ENCODE measurements around the gene NSUN4.
"Not testable (repeated sequence)": the region's sequence is repeated elsewhere in the genome, so short reads cannot be mapped to it uniquely, and the experiment has no call there.

Gene NSUN4

DNA sequence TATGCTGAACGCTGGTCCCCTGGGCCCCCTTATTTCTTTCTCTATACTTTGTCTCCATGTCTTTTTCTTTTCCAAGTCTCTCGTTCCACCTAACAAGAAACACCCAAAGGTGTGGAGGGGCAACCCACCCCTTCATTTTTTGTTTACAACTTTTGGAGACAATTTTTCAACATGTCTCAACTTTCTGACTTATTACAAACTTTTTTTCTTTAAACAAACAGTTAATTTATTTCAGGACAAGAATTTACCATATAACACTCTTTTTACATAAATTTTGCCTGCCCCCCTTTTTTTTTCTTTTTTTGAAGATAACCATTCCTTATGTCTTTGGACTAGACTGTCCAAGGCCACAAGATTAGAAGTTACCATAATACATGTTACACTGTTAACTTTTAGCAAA is 10.2 kb upstream of the NSUN4 start:
- H3K36me3 ChIP-seq (ENCODE audit: control insufficient read depth in 1 of 2, insufficient read depth in 2 of 2, low read length in 2 of 2); H3K9me3 ChIP-seq (ENCODE audit: control insufficient read depth in 1 of 2, low read length in 2 of 2); H3K27me3 ChIP-seq (ENCODE audit: low read depth, low read length); H3K27ac ChIP-seq (ENCODE audit: low read length); H3K4me1 ChIP-seq (ENCODE audit: control insufficient read depth in 1 of 2, insufficient read depth in 2 of 2, low read length in 2 of 2); H3K4me3 ChIP-seq (ENCODE audit: low read depth in 1 of 2, low read length in 2 of 2): not testable (repeated sequence)

DNA sequence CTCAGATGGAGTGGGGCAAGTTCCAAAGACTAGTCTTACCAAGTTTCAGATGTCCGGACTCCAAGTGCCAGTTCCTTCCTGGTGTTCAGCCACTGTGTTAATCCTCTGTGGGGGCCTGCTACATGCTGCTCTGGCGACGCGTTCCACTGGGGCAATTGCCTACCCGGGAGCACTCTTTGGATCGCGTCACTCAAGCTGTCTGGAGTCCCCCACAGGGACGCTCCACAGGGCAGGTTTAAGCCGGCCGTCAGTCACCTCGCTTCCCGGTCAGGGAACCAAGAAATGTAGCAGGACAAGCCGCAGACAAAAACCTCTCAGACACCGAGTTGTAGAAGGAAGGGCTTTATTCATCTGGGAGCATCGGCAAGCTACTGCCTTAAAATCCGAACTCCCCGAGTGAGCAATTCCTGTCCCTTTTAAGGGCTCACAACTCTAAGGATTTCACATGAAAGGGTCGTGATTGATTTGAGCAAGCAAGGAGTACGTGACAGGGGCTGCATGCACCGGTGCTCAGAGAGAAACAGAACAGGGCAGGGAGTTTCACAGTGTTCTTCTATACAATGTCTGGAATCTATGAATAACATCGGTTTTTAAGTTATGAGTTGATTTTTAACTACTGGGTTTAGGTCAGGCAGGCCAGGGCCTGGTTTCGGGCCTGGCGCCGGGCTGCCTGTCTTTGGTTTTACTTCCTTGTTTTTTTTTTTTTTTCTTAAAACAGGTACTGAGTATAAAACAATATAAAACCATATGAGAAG is 8.6 kb upstream of the NSUN4 start:
- H3K27me3 ChIP-seq (ENCODE audit: low read depth, low read length); H3K36me3 ChIP-seq (ENCODE audit: control insufficient read depth in 1 of 2, insufficient read depth in 2 of 2, low read length in 2 of 2); H3K4me3 ChIP-seq (ENCODE audit: low read depth in 1 of 2, low read length in 2 of 2); H3K27ac ChIP-seq (ENCODE audit: low read length); H3K9me3 ChIP-seq (ENCODE audit: control insufficient read depth in 1 of 2, low read length in 2 of 2); H3K4me1 ChIP-seq (ENCODE audit: control insufficient read depth in 1 of 2, insufficient read depth in 2 of 2, low read length in 2 of 2): not testable (repeated sequence)

DNA sequence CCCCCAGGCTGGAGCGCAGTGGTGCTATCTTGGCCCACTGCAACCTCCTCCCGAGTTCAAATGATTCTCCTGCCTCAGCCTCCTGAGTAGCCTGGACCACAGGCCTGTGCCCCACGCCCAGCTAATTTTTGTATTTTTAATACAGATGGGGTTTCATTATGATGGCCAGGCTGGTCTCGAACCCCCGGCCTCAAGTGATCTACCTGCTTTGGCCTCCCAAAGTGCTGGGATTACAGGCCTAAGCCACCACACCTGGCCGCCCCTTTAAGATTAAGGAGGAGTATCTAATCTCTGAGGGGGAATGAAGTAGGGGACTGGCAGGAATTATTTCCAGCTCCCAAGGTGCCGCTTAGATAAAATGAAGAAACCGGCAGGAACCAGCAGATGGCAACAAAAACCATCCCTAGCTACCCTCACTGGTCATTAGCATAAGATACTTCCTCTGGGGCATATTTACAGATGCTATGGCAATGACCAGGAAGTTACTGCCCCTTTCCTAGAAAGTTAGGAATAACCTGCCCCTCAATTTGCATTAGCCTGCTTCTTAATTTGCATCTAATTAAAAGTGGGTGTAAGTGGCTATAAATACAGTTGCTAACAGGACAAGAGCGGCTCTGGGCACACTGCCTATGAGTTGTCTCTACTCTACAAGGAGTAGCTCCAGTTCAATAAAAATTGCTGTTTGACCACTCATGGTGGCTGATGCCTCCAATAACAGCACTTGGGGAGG is 7.1 kb upstream of the NSUN4 start:
- no peak overlapping the region for H3K4me3 ChIP-seq (ENCODE audit: low read depth in 1 of 2, low read length in 2 of 2)
- no peaks in the 10 kb centered on the region for H3K4me1 ChIP-seq (ENCODE audit: control insufficient read depth in 1 of 2, insufficient read depth in 2 of 2, low read length in 2 of 2)
- no peaks in the 10 kb centered on the region for H3K36me3 ChIP-seq (ENCODE audit: control insufficient read depth in 1 of 2, insufficient read depth in 2 of 2, low read length in 2 of 2)
- no peaks in the 10 kb centered on the region for H3K9me3 ChIP-seq (ENCODE audit: control insufficient read depth in 1 of 2, low read length in 2 of 2)
- no peak overlapping the region for H3K27ac ChIP-seq (ENCODE audit: low read length)
- no peaks in the 10 kb centered on the region for H3K27me3 ChIP-seq (ENCODE audit: low read depth, low read length)

DNA sequence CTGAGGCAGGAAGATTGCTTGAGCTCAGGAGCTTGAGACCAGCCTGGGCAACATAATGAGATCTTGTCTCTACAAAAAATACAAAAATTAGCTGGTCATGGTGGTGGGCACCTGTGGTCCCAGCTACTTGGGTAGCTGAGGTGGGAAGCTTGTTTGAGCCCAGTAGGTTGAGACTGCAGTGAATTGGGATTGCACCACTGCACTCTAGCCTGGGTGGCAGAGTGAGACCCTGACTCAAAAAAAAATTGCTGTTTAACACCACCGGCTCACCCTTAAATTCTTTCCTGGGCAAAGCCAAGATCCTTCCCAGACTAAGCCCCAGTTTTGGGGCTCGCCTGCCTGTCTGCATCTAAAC is 6.6 kb upstream of the NSUN4 start:
- no peaks in the 10 kb centered on the region for H3K27me3 ChIP-seq (ENCODE audit: low read depth, low read length)
- H3K27ac ChIP-seq (ENCODE audit: low read length): no peak overlapping the region
- no peaks in the 10 kb centered on the region for H3K36me3 ChIP-seq (ENCODE audit: control insufficient read depth in 1 of 2, insufficient read depth in 2 of 2, low read length in 2 of 2)
- H3K9me3 ChIP-seq (ENCODE audit: control insufficient read depth in 1 of 2, low read length in 2 of 2): no peaks in the 10 kb centered on the region
- no peak overlapping the region for H3K4me3 ChIP-seq (ENCODE audit: low read depth in 1 of 2, low read length in 2 of 2)
- no peaks in the 10 kb centered on the region for H3K4me1 ChIP-seq (ENCODE audit: control insufficient read depth in 1 of 2, insufficient read depth in 2 of 2, low read length in 2 of 2)

DNA sequence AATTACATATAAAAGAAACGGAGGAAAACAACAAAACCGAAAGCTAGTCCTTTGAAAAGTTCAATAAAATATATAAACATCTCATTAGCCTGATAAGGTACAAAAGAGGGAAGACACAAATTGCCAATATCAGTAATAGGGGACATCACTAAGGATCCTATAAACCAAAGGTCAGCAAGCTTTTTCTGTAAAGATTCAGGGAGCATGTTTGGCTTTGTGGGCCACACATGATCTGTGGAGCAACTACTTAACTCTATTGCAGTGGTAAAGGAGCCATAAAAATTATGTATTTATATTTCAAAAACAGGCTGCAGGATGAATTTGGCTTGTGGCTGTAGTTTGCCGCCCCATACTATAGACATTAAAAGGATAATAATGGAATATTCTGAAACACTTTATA is 5.5 kb upstream of the NSUN4 start:
- H3K27me3 ChIP-seq (ENCODE audit: low read depth, low read length): no peaks in the 10 kb centered on the region
- H3K27ac ChIP-seq (ENCODE audit: low read length): no peak overlapping the region
- H3K4me1 ChIP-seq (ENCODE audit: control insufficient read depth in 1 of 2, insufficient read depth in 2 of 2, low read length in 2 of 2): peaks cover 0 to 4% of the 10 kb centered on the region in 2 donors
- H3K36me3 ChIP-seq (ENCODE audit: control insufficient read depth in 1 of 2, insufficient read depth in 2 of 2, low read length in 2 of 2): no peaks in the 10 kb centered on the region
- H3K4me3 ChIP-seq (ENCODE audit: low read depth in 1 of 2, low read length in 2 of 2): no peak overlapping the region
- no peaks in the 10 kb centered on the region for H3K9me3 ChIP-seq (ENCODE audit: control insufficient read depth in 1 of 2, low read length in 2 of 2)

DNA sequence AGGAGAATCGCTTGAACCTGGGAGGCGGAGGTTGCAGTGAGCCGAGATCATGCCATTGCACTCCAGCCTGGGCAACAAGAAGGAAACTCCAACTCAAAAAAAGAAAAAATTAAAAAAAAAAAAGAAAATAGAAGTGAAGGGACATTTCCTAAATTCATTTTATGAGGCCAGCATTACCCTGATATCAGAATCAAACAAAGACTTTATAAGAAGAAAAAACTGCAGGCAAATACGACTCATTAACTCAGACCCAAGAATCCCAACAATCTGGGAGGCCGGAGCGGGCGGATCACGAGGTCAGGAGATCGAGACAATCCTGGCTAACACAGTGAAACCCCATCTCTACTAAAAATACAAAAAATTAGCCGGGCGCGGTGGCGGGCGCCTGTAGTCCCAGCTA is 3.2 kb upstream of the NSUN4 start:
- peaks cover 0 to 17% of the 10 kb centered on the region in 2 donors for H3K4me1 ChIP-seq (ENCODE audit: control insufficient read depth in 1 of 2, insufficient read depth in 2 of 2, low read length in 2 of 2)
- H3K27ac ChIP-seq (ENCODE audit: low read length); H3K36me3 ChIP-seq (ENCODE audit: control insufficient read depth in 1 of 2, insufficient read depth in 2 of 2, low read length in 2 of 2); H3K4me3 ChIP-seq (ENCODE audit: low read depth in 1 of 2, low read length in 2 of 2); H3K27me3 ChIP-seq (ENCODE audit: low read depth, low read length); H3K9me3 ChIP-seq (ENCODE audit: control insufficient read depth in 1 of 2, low read length in 2 of 2): not testable (repeated sequence)

DNA sequence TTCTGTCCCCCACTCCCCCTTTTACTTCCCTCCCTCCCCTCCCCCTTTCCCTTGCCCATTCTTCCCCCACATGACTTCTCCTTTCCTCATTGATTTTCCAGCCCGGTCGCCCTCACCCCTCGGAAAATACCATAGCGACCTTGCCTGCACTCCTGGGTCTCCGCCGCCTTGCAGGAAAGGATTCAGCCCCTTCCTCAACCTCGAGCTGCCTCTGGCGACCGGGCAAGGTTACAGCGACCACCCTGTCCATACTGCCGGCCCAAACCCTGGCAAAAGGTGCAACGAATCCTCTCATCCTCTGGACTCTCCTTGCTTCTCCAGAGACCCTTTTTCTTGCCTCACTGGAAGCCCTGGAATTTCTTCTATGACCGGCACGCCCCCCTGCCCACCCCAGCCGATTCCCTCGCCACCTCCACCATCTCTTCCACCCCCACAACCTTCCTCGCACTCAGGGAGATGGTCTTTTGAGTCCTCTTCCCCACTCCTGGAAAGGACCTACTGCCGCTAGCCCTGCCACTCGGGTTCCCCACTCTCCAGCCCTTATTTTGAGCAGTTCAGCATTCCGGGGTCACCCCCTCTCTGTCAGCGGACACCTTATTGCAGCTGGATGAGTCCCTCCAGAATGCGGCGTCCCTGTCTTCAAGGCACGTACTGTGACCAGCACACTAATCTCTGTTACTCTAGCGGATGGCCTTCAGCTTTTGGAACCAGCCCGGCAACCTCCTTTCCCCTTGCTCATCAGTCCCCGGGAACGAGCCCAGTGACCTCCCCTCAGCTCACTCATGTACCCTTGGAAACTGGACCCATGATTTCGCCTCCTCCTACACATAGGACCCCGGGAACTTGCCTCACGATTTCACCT is 846 bp downstream of the NSUN4 start:
- H3K9me3 ChIP-seq (ENCODE audit: control insufficient read depth in 1 of 2, low read length in 2 of 2): no peaks in the 10 kb centered on the region
- H3K4me3 ChIP-seq (ENCODE audit: low read depth in 1 of 2, low read length in 2 of 2): peak overlapping the region; percentile 77 to 97
- H3K27ac ChIP-seq (ENCODE audit: low read length): peak overlapping the region; percentile 97
- peaks cover 16 to 23% of the 10 kb centered on the region in 2 donors for H3K36me3 ChIP-seq (ENCODE audit: control insufficient read depth in 1 of 2, insufficient read depth in 2 of 2, low read length in 2 of 2)
- peaks cover 0 to 18% of the 10 kb centered on the region in 2 donors for H3K4me1 ChIP-seq (ENCODE audit: control insufficient read depth in 1 of 2, insufficient read depth in 2 of 2, low read length in 2 of 2)
- H3K27me3 ChIP-seq (ENCODE audit: low read depth, low read length): no peaks in the 10 kb centered on the region

DNA sequence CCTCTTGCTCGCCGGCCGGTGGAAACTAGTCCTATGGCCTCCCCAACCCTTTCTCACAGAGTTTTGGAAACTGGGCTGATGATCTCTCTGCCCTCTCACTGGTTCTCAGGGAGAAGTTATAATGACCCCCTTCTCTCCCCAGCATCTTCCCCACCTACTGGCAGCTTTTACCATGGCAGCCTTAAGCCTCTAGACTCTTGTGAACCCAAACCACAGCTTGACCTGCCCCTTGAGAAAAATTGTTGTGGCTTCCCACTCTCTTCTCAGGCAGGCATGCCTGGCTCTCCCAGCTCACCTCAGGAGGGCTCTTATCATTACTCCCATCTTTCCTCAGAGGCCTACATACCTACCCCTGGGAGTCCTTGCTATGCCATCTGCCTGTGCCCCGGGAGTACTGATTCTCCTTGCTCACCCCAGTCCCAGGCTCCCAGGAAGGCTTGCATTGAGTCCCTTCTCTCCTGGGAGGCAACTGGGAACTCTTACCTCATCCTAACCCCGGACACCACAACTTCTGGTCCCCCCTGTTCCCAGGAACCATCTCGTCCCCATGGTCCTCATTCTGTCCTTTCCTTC is 1.6 kb downstream of the NSUN4 start:
- peaks cover 16 to 30% of the 10 kb centered on the region in 2 donors for H3K36me3 ChIP-seq (ENCODE audit: control insufficient read depth in 1 of 2, insufficient read depth in 2 of 2, low read length in 2 of 2)
- H3K4me3 ChIP-seq (ENCODE audit: low read depth in 1 of 2, low read length in 2 of 2): no peak overlapping the region
- H3K27ac ChIP-seq (ENCODE audit: low read length): peak overlapping the region; percentile 97
- H3K9me3 ChIP-seq (ENCODE audit: control insufficient read depth in 1 of 2, low read length in 2 of 2): no peaks in the 10 kb centered on the region
- no peaks in the 10 kb centered on the region for H3K27me3 ChIP-seq (ENCODE audit: low read depth, low read length)
- H3K4me1 ChIP-seq (ENCODE audit: control insufficient read depth in 1 of 2, insufficient read depth in 2 of 2, low read length in 2 of 2): peaks cover 0 to 18% of the 10 kb centered on the region in 2 donors

DNA sequence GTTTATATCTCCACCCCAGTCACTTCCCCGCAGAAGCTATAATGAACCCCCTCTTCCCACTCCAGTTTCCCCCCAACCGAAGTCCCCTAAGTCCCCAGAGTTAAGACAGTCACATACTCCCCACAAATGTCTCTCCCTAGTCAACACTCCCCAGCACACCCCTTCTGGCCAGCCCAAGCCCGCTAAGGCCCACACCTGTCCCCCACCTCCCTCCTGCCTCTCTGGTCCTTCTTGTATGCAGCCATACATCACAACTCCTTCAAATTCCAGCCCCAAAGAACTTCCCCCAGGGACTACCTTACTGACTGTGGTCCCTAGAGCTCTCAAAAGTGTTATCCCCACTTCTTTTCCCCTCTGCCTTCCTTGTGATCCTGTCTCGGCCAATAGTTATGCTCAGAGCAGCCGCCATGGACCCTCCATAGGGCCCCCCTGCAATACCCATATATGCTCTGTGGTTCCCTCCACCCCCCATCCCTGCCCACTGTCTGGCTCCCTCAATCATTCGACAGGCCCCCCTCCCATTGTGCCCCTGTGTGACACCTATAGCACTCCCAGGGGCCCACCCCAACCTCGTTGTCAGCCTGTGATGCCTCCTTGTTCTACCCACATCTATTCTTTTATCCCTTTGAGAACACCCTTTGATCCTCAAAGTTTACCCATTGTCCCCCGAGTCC is 2.2 kb downstream of the NSUN4 start:
- peaks cover 16 to 35% of the 10 kb centered on the region in 2 donors for H3K36me3 ChIP-seq (ENCODE audit: control insufficient read depth in 1 of 2, insufficient read depth in 2 of 2, low read length in 2 of 2)
- no peaks in the 10 kb centered on the region for H3K9me3 ChIP-seq (ENCODE audit: control insufficient read depth in 1 of 2, low read length in 2 of 2)
- peaks cover 0 to 18% of the 10 kb centered on the region in 2 donors for H3K4me1 ChIP-seq (ENCODE audit: control insufficient read depth in 1 of 2, insufficient read depth in 2 of 2, low read length in 2 of 2)
- no peak overlapping the region for H3K4me3 ChIP-seq (ENCODE audit: low read depth in 1 of 2, low read length in 2 of 2)
- H3K27ac ChIP-seq (ENCODE audit: low read length): no peak overlapping the region
- H3K27me3 ChIP-seq (ENCODE audit: low read depth, low read length): no peaks in the 10 kb centered on the region

DNA sequence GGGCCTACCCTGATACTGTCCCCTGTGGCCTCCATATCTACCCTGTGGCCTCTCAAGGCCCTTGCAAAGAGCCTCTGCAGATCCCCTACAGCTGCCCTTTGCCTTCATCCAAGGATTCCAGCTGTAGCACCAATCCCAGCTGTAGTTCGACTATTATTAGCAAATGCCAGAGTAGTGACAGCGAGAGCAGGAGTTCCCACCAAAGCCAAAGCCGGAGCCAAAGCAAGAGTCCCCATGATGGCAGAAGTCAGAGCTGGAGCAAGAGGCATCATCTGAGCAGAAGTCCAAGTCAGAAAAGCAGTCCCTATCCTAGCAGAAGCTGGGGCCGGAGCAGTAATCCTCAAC is 2.7 kb downstream of the NSUN4 start:
- Histone ChIP-seq H3K4me1 (ENCODE audit: control insufficient read depth in 1 of 2, insufficient read depth in 2 of 2, low read length in 2 of 2) (peaks cover 0 to 18% of the 10 kb centered on the region in 2 donors), H3K27me3 (ENCODE audit: low read depth, low read length) (no peaks in the 10 kb centered on the region), H3K36me3 (ENCODE audit: control insufficient read depth in 1 of 2, insufficient read depth in 2 of 2, low read length in 2 of 2) (peaks cover 16 to 35% of the 10 kb centered on the region in 2 donors), H3K4me3 (ENCODE audit: low read depth in 1 of 2, low read length in 2 of 2) (no peak overlapping the region), H3K9me3 (ENCODE audit: control insufficient read depth in 1 of 2, low read length in 2 of 2) (no peaks in the 10 kb centered on the region), H3K27ac (ENCODE audit: low read length) (no peak overlapping the region)

DNA sequence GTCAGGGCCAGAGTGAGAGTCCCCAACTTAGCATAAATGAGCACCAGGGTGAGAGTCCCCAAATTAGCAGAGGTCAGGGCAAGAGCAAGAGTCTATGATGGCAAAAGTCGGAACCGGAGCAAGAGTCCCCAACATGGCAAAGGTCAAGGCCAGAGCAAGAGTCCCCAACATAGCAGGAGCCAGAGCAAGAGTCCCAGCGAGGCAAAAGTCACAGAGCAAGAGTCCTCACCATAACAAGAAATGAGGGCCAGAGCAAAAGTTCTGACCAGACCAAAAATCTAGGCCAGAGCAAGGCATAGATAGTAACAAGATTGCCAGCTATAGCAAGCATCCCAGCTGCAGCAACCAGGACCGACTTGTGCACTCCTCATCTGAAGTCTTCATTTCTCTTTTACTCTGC is 3.1 kb downstream of the NSUN4 start:
- Histone ChIP-seq H3K36me3 (ENCODE audit: control insufficient read depth in 1 of 2, insufficient read depth in 2 of 2, low read length in 2 of 2) (peaks cover 16 to 35% of the 10 kb centered on the region in 2 donors), H3K9me3 (ENCODE audit: control insufficient read depth in 1 of 2, low read length in 2 of 2) (no peaks in the 10 kb centered on the region), H3K27ac (ENCODE audit: low read length) (no peak overlapping the region)

More for the DNA sequence above, 3.1 kb downstream of the NSUN4 start:
- Histone ChIP-seq H3K27me3 (ENCODE audit: low read depth, low read length) (no peaks in the 10 kb centered on the region), H3K4me3 (ENCODE audit: low read depth in 1 of 2, low read length in 2 of 2) (no peak overlapping the region), H3K4me1 (ENCODE audit: control insufficient read depth in 1 of 2, insufficient read depth in 2 of 2, low read length in 2 of 2) (peaks cover 0 to 18% of the 10 kb centered on the region in 2 donors)
